GM19467 (cell line): ENCODE measurements around the gene TMEM170B.

ENCODE experiments used
- ATAC-seq: cut with Tn5 transposase; IDR thresholded peaks from one replicate; pipeline ENCODE4 v1.9.1; 2021; ENCODE audit warnings: mild to moderate bottlenecking, moderate library complexity; ENCODE audit not compliant: unreplicated experiment

TMEM170B gene

DNA sequence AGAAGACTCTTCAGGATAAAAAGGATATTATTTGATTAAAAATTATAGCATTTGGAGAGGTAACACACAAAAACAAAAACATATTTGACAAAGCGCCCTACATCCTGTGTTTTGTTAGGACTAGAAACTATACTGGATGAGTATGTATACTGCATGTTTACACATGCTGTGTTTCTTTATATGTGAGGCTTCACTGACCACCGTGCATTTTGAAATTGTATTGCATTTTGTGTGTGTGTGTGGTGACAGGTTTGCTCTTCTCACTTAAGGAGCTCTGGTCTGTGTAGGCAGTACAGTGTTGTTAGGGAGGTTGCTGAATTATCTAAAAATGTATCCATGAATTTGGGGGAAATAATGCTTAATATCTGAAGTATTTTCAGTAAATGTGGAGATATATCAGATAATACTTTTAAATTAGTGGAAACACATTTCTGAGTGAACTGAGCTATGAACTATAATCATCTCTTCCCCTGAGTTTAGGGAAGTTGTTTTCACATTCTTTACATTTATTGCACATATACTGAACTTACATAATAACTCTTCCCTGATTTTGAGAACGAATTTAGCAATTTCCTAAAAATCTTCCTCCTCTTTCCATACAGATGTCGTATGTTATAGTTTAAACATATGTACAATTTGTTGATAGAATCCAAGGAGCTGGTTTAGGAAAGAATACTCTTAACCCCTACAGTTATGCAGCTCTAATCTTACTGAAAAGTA, 43.3 kb downstream of the TMEM170B start:
- ATAC-seq, result no peak

DNA sequence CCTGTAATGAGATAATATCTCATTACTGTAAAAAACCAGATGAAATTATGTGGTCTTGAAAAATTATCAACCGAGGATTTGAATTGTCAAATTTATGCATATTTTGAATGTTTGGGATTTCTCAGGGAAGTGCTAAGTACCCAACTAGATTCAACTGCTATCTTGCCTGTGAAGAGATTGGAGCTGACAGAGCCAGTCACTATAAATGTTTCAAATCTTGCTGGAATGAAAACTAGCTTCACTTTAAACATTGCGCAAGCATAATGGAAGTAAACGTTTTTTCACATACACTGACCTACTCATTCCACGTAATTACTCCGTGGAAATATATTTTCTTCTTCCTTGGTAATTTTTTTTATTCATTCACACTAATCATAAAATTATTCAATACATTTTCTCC, 46.7 kb downstream of the TMEM170B start:
- no peak for ATAC-seq

DNA sequence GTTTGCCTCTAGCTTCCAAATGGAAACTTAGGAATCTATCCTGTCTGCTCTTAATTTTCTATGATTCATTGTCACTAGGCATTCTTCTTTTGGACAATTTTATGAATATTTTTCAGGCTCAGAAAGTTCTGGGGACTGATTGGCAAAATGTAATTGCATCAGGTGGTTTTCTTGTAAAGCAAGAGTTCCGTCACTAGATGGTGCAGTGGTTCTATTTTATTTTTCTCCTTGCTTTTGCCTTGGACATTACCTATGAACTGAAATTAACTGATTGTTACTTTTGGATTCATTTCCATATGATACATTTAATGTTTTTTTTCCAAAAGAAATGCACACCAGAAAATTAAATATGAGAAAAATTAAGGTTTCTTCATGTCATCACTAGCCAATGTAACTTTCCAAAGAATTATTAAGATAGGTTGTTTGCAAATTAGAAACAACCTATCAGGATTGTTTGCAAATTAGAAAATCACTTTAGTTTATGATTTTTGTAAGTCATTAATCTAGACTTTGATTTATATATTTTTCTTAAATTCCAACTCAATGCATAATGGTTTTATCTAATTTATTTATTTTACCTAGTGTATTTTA, 48.0 kb downstream of the TMEM170B start:
- no peak for ATAC-seq

DNA sequence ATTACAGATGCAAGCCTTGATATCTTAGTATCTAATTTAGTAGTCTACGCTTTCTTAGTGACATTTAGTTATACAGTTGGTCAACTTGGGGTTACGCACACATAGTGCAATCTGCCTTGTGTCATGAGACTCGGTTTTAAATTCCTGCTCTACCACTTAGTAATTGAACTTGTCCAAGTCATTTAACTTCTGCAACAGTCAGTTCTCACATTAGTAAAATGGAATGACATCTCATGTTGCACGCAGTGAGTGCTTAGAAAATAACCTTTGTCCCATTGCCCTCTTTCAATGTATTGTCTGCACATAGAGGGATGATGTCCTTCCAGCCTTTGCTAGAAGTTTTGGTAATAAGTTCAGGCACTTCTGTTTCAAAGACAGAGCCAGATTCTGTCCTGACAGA, 48.6 kb downstream of the TMEM170B start:
- no peak for ATAC-seq

DNA sequence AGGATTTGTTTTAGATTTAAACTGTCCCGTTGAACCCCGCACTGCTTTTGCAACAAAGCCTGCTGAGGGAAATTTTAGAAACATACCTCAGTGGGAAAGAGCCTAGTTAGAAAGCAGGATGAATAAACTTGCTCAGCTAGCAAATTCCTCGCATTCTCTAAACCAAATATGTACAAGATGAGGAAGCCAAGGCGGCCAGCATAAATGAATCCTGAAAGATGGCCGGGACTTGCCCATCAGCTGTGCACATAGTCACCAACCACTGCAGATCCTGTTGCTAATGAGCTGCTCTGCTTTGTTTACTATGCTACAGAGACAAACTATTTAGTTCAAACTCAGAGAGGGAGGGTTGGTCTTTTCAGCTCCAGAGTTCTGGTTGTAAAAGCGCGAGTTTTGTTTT, 49.0 kb downstream of the TMEM170B start:
- no peak for ATAC-seq

DNA sequence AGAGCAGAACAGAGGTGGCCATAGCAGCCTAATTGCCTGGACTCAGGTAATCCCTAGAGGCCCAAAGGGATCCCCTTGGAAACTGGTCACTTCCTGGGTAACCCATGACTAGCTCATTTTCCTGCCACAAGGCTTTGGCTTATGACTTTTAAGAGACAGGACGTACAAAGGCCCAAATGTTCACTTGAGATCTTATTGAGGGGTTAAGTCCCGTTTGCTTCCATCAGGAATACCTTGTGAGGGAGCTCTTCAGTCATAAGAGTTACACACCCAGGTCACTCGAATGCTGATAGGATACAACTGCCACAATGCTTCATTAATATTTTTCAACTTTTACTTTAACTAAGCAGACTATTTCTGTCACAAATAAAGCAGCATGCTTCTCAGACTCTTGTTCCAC, 51.7 kb downstream of the TMEM170B start:
- no peak for ATAC-seq

DNA sequence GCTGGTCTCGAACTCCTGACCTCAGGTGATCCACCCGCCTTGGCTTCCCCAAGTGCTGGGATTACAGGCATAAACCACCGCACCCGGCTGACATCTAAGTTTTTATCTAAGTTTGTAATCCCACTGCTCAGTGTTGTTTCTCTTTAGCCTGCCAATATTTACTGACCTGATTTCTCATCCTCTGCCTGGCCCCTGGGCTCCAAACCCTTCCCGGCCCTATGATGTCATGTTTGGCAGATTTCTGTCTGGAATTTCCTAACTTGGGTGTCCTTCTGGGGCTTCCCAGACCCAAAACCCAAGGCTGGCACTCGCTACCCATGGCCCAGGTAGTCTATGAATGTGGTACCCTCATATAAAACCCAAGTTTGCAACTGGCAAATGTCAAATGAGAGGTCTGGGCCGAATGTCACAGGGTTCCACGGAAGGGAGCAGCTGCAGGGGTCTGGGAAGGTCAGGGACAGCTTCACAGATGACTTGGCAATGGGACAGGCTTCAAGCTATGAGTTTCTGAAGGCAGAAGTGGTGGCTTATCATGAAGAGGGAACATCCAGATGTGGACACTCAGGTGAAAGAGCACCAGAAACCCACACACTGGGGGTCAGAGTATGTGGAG, 54.9 kb downstream of the TMEM170B start:
- no peak for ATAC-seq

DNA sequence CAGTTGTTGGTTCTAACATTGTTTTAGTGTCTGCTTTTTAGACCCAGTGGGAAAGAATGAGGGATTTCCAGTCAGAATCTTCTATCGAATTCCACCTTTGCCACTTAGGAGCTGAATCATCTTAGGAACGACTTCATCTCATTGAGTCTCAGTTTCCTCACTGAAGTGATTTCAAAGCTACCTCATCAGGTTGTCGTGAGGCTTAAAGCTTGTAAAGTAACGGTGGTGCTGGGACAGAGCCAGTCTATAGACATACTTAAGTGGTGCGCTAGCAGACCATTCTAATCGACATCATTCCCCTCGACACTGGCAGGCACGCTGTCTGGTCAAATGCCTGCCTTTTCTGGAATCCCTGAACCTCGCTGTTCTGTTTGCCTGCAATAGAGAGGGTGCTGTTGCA, 55.5 kb downstream of the TMEM170B start:
- no peak for ATAC-seq

DNA sequence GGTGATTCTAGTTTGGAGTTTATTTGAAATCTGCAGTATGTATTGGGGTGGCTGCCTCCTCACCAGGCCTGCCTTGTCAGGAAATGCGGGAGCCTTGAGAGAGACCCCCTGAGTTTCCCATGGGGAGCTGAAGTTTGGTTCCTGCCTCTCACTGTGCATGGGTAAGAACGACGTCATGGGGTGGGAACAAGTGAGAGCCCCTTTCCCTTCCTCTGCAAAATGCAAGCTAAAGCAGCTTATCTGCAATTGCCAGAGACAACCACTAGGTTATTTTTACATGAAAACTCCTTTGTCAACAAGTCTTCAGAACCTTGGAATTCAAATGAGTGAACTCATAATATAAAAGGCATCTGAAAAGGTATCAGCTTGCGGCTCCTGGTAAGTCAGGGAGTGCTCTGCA, 58.4 kb downstream of the TMEM170B start:
- no peak for ATAC-seq

DNA sequence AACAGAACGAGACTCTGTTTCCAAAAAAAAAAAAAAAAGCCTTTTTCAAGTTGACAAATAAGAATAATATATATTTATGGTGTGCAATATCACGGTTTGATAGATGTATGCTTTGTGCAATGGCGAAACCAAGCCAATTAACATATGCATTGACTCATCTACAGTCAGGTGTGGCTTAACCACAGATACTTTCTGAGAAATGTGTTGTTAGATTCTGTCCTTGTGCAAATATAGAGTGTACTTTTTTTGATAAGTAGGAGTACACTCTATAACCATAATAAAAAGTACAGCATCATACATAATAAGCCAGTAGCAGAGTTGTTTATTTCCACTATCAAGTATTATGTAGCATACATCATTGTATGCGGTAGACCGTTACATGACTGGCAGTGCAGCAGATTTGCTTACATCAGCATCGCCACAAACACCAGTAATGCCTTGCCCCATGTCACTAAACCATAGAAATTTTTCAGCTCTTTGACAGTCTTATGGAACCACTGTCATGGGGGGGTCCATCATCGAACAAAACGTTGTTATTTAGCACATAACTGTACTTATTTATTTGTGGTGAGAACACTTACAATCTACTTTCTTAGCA, 59.2 kb downstream of the TMEM170B start:
- ATAC-seq, result no peak

DNA sequence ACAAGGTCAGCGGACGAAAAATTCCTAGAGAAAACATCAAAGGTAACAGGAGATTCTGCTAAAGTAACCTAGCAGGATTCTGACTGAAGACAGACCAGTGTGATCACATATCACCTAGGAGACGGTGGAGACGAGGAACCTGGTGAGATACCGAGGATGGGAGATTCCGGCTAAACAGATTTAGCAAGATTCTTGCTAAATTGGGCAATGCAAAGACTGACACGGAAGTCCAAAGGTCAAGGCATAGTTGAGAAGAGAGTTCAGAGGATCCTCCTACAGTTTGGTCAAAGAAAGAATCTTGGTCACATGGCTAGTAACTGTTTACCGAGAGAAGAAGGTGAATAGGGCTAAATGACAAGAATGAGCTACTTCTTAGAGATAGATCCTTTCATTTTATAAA, 61.1 kb downstream of the TMEM170B start:
- no peak for ATAC-seq

DNA sequence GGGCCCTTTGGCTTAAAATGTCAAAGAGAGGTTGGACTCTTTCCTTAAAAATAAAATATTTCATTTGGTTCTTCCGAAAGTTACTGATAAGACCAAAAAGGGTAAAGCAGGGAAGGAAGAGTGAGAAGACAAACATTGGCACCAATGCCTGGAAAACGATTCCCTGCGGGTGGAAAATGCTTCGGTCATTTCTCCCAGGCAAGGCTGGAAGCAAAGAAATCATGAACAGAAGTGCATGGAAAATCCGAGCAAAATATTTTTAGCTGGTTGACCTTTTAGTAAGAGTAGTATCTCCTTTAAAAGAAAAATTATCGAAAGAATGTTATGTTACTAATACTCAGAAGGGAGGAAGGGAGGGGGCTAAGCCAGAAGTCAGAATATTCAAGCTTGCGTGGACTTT, 62.7 kb downstream of the TMEM170B start:
- ATAC-seq, result no peak

DNA sequence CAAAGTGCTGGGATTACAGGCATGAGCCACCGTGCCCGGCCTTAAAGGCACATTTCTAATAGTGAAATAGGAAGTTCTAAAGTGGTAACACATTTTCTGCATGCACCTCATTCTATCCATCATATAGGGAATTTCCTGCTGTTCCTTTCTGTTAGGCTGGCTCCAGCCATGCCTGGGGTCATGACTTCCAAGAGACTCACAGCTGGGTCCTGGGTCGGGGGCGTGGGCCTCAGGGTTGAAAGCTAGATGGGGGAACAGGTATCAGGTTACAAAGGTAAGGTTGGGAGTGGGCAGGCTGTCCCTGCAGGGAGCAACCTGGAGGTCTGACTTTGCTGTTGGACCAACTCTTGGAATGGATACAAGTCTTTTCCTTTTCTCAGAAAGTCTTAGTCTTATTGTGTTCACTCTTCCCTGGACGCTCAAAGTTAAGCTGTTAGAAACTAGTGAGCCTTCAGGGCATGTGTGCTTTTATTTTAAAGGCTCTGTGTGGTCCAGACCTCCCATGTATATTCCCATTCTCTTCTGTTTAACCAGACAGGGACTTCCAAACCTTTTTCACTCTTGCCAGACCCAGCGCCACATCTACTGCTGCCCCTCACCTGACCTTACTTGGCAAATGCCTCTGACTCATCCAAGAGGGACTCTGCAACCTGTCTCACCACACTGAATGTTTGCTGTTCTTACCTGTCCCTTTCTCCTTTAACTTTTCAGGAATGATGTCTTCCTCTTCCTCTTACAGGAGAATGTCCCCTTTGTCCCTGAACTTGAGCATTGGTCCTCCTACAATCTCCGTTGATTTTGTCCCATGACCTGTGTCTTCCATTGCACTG, 64.4 kb downstream of the TMEM170B start:
- ATAC-seq, result no peak

DNA sequence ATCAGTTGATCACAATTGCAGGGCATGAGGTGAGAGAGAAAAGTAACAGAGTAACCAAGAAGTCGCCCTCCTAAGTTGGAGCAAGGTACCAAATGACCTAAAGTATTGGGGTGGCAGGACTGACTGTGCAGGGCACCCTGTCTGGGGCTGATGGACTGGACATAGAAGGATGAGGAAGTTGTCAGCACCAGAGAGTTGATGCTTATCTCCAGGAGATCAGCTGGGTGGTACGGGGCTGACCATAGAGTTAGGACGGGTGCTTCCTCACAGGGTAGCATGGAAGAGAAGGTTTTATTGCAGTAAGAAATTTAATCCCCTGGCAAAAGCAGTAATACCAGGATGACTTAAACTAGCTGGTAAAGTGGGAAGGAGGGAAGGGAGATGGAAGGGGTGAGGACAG, 66.7 kb downstream of the TMEM170B start:
- no peak for ATAC-seq

DNA sequence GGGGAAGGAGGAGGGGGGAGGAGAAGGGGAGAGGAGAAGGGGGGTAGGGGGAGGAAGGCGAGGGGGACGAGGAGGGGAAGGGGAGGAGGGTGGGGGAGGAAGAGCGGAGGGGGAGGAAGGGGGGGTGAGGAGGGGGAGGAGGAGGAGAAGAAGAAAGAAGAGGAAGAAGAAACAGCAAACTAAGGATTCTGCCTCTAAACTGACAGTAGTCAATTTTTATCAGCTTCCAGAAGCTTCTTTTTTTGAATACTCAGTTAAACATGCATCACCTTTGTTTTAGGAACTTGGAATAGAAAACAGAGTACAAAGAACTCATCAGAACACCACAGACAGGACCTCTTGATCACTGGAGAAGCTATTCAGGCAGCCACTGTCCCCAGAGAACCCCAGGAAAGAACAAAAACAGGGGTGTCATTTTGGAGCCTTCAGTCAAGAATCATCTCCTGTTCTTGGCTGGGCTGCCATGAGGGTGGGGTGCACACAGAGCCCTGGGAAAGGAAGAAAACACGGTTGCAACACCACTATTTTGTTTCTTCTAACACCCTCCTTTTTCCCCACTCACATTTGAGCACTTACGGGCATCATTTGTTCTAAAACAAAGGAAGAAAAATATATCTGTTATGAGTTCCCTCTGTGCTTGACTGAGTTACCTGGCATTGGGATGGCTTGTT, 67.4 kb downstream of the TMEM170B start:
- no peak for ATAC-seq

DNA sequence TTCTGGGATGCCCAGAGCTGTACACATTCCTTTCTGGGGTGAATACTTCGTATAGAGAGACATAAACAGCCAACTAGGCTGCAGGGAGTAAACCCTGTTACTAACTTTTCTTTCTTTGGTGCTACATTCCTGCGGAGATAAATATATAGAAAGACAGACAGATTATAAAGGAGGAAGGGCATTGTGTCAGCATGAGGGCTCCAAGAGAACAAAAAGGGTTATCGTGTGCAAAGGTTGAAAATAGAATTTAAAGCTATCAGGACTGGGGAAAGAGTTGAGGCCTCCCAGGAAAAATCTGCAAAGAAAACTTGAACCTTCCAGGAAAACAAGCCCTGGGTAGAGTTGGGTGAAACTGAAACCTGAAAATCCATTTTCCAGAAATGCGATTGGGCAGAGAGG, 68.0 kb downstream of the TMEM170B start:
- ATAC-seq, result no peak

DNA sequence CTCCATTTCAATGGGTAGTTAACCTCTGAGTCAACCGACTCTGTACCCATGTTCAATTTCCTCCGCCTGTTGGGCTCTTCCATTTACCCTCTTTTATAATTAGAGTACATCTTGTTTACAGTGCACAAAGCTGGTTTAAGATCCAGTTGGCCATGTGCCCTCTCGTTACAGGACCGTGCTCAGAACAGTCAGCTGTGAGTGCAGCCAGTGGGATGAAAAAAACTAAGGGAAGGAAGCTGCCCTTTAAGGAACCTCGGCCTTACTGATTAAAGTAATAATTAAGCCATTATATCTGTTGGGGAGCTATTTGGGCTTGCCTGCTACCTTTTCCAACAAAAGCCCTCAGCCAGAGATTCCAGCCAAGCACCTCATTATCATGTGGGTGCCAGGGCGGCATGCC, 68.8 kb downstream of the TMEM170B start:
- no peak for ATAC-seq

DNA sequence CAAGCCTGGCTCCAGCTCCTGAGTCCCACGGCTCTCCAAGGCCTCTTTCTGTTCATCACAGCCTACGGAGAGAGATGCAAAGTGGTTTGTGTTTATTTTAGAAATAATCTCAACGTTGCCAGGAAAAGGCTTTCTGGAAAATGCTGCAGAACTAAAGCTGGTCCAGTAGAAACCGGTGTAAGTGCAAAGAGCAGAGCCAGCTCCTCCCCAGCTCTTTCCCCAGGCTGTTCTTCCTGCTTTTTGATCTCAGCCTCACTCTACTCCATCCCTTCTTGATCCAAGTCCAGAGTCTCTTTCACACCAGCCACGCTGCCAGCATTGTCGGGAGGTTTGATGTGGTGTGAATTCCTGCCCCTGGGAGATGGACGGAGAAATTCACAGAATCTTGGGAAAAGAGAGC, 69.8 kb downstream of the TMEM170B start:
- no peak for ATAC-seq

DNA sequence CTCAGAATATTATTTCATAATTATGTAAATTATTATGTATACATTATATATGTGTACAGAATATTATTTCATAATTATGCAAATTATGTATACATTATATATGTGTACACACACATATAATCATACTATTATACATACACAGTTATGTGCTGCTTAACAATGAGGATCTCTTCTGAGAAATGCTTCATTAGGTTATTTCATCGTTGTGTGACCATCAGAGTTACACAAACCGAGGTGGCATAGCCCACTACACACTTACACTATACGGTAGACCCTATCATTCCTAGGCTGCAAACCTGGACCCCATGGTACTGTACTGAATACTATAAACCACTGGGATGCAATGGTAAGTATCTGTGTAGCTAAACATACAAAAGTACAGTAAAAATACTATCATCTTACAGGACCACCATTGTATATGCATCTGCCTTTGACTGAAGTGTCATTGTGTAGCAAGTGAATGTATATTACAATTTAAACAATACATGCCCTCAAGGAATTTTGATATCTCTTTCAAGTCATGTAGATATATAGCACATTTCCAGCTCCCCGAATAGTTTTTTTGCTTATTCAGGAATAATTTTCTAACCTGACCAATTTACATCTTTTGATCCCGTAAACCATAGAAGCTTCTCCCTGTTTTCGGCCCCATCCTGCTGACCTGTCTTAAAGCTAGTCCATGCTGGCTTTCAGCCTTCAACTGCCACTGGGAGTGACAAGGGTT, 71.2 kb downstream of the TMEM170B start:
- ATAC-seq, result no peak
